Brain microvascular endothelial cell (primary cell): ENCODE results near the gene MSI2.

Experiments
- DNase-seq: peaks from one replicate; pipeline ENCODE4 v3.0.0-alpha.2; 2020
- H3K27ac ChIP-seq: fragments of 250-450 bp; sonication (Bioruptor Pico); 2 replicates; pipeline ENCODE4 v1.5.1; 2020; ENCODE audit warnings: mild to moderate bottlenecking, moderate library complexity
- H3K27me3 ChIP-seq: fragments of 250-450 bp; sonication (Bioruptor Pico); replicated peaks from 2 replicates; pipeline ENCODE4 v1.5.1; 2020; ENCODE audit warnings: mild to moderate bottlenecking
- H3K36me3 ChIP-seq: fragments of 250-450 bp; sonication (Bioruptor Pico); replicated peaks from 2 replicates; pipeline ENCODE4 v1.5.1; 2020; ENCODE audit warnings: mild to moderate bottlenecking
- H3K4me3 ChIP-seq: 2 replicates; pipeline ENCODE4 v1.5.1; 2011; ENCODE audit warnings: low read depth, mild to moderate bottlenecking, control low read depth, low read length, moderate library complexity
- in situ Hi-C: cut with HindIII; loops from 2 replicates; pipeline ENCODE4 v1.10.0; 2017; ENCODE audit warnings: low sequenced_read_pairs, low pct_ligation_motif_present
- TF ChIP-seq, protein P1 (sequence below): IDR thresholded peaks from 2 replicates; pipeline ENCODE4 v1.5.1; 2011; ENCODE audit warnings: low read depth, mild to moderate bottlenecking, moderate library complexity, low read length, control low read depth, inconsistent platforms; ENCODE audit errors: missing control alignments

MSI2 gene

DNA sequence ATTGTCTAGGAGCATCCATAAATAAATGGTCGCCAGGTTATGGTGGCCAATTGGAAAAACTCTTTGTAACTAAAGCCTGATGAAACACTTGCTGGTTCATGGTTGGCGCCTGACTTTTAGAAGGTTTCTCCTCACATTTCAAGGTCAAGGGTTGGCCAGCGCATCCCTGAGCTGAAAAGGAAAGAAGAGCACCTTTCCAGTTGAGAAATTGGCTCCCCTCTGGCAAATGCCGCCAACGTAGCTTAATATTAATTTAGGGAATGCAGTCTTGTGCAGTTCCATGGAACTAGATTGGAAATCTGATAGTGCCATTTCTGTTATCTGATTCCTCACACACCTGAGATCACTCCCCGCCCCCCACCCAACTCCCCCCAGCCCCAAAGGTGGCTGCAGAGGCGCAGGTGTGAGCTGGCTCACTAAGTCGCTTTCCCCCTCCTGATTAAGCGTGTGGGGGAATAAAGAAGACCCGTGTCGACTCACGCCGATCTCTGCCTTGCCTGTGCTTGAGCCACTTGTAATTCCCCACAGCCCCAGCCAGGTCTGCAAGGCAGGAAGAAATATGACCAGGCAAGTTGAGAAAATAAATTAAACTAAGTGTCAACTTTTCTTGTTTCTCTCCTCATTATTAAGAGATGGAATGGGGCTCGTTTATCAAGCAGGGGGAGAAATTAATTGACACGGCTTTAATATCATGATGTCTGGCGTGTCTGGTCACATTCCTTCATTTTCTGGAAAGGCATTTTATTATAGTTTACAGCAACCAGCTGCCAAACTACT is 331.1 kb downstream of the MSI2 start:
- Histone ChIP-seq H3K27ac (no peak overlapping the region), H3K4me3 (no peak overlapping the region), H3K27me3 (peaks cover 6% of the 10 kb centered on the region), H3K36me3 (no peaks in the 10 kb centered on the region)
- TF ChIP-seq, protein P1, sequence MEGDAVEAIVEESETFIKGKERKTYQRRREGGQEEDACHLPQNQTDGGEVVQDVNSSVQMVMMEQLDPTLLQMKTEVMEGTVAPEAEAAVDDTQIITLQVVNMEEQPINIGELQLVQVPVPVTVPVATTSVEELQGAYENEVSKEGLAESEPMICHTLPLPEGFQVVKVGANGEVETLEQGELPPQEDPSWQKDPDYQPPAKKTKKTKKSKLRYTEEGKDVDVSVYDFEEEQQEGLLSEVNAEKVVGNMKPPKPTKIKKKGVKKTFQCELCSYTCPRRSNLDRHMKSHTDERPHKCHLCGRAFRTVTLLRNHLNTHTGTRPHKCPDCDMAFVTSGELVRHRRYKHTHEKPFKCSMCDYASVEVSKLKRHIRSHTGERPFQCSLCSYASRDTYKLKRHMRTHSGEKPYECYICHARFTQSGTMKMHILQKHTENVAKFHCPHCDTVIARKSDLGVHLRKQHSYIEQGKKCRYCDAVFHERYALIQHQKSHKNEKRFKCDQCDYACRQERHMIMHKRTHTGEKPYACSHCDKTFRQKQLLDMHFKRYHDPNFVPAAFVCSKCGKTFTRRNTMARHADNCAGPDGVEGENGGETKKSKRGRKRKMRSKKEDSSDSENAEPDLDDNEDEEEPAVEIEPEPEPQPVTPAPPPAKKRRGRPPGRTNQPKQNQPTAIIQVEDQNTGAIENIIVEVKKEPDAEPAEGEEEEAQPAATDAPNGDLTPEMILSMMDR: no peak
- in situ Hi-C loops: no loop called here
- no peak for DNase-seq

DNA sequence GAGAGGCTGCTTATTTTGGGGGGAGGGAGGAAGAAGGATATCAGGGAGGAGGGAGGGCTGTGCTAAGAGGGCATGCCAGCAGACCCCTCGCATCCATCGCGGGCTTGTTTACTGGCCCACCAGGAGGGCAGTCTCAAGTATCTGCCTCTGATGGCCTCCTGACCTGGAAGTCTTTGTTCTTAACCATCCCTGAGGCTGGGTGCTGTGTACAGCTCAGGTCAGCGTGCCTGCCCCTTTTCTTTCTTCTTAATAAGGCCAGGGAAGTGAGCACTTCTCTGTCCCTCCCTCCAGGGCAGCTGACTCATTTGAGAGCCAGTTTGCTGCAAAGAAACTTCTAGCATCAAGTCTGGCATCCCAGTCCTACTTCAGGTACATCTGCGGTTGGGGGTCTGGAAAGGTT is 331.8 kb downstream of the MSI2 start:
- H3K36me3 ChIP-seq: no peaks in the 10 kb centered on the region
- DNase-seq: no peak
- peaks cover 6% of the 10 kb centered on the region for H3K27me3 ChIP-seq
- TF ChIP-seq, protein P1: no peak
- in situ Hi-C loops: no loop called here
- H3K4me3 ChIP-seq: no peak overlapping the region
- no peak overlapping the region for H3K27ac ChIP-seq

DNA sequence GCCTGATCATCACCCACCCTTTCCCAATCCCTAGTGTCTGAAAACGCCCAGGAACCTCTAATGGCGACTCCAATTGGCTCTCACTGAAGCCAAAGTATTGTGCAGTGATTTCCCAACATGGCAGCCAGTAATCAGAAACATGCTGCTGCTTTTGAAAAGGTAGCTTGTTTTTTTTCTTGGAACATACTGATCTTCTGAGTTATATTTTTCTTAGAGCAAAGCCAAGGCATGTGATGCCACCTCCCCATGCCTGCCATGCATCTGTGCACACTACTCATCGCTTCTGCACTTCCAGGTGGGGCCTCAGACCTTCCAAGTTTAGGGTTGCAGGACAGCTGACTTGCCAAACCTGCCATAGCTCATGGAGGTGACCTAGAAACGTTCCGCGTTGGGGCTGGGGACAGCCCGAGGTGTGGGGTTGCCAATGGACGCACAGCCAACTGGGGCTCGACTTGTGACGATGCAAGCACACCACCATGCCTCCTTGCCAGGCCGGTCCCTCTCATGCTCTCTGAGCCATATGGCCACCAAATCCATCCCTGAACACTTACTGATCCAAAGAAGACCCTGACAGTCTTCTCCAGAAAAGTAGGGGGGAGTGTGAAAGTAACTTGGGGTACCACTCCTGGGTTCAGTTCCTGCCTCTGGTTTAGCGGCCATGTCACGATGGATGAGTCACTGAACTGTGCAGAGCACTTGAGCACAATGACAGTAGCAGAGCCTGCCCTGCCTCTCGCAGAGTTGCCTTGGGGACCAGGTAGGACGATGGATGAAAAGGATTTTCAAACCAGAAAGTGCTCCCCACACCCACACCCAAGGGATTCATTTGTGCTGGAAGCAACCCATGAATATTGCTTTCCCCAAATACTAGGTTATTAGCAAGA is 333.1 kb downstream of the MSI2 start:
- Histone ChIP-seq H3K27me3 (peaks cover 6% of the 10 kb centered on the region), H3K27ac (no peak overlapping the region), H3K4me3 (no peak overlapping the region), H3K36me3 (no peaks in the 10 kb centered on the region)
- TF ChIP-seq, protein P1: no peak
- DNase-seq: no peak
- in situ Hi-C loops: no loop called here

- in situ Hi-C loops: no loop called here
- TF ChIP-seq, protein P1: no peak
- no peak overlapping the region for H3K4me3 ChIP-seq
- no peaks in the 10 kb centered on the region for H3K36me3 ChIP-seq
- no peaks in the 10 kb centered on the region for H3K27me3 ChIP-seq
- H3K27ac ChIP-seq: no peak overlapping the region
- DNase-seq: no peak
Measured at GRCh38 chr17:57593739-57594462, 337.6 kb downstream of the MSI2 start.

GRCh38 chr17:57594767-57595166 is 338.4 kb downstream of the MSI2 start:
- Histone ChIP-seq H3K36me3 (no peaks in the 10 kb centered on the region), H3K27ac (no peak overlapping the region), H3K27me3 (no peaks in the 10 kb centered on the region), H3K4me3 (no peak overlapping the region)
- DNase-seq: no peak
- TF ChIP-seq, protein P1: no peak
- in situ Hi-C loops: no loop called here
